DMS 273 (cell line): ENCODE measurements around the gene KLF17.

Experiments
- DNase-seq: peaks from one replicate; lab custom pipeline; 2025; ENCODE audit not compliant: unreplicated experiment; lab: John Stamatoyannopoulos, UW

Gene KLF17

DNA sequence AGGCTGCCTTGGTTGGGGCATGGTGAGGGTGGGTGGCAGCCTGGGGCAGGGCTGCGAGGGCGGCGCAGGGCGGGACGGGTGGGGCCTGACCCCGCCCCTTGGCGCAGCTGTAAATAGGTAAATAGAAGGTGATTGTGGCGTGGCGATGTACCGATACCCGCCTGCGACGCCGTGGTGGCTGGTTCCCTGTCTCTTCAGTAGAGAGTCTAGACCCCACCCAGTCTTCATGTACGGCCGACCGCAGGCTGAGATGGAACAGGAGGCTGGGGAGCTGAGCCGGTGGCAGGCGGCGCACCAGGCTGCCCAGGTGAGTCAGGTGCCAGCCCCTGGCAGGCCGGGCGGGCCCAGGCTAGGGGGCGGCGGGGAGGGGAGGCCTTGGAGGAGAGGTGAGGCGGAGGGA, at the start of gene KLF17:
KLF17 (plus strand) TSS at position 140 of the 400 bp plus-strand sequence; CDS start at position 227, 87 bp downstream.
- DNase-seq: no peak

DNA sequence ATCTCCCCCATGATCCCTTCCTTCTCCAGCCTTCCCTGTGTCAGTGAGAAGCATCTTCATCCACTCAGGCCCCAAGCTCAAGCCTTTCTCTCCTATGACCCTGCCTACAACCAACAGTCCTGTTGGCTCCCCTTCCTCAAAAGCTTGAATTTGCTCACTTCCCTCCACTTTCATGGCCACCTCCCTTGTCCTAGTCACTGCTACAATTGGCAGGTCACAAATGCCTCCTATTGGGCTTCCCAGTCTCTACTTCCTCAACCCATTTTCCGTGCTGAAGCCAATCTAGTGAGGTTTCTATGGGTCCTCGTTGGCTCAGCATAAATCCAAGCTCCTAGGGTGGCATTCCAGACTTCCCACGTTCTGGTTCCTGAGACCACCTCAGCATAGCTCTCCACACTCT, 47.2 kb upstream of the KLF17 start:
- DNase-seq: no peak

DNA sequence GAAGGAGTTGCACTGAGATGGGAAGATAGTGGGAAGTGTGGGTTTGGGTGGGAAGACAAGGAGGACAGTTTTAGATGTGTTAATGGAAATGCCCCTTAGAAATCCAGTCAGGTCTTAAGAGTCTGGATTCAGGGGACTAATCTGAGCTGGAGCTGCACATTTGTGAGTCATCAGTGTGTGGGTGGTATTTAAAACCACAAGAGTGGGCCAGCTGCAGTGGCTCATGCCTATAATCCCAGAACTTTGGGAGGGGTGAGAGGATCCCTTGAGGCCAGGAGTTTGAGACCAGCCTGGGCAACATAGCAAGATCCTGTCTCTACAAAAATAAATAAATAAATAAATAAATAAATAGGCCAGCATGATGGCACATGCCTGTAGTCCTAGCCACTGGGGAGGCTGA, 46.4 kb upstream of the KLF17 start:
- DNase-seq: peak; percentile 24

- DNase-seq: no peak
Observed at GRCh38 chr1:44072821-44073220, 45.8 kb upstream of the KLF17 start.

- no peak for DNase-seq
Observed at GRCh38 chr1:44073528-44073927, 45.1 kb upstream of the KLF17 start.

DNA sequence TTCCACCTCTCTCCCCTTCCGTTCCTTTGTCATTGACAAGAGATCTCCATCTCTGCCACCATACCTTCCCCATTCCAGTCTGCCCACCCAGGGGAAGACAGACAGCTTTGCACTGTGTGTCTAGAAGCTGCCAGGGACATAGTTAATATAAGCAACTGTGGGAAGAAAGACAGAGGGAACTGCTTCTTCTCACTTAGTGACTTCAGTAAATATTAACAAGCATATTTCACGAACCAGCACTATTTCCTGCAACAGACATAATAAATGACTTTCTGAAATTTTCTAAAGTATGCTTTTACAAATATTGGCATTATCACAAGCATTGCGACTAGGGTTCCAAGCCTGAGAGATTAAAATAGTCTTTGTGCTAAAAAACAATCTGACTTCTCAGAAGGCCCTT, 44.2 kb upstream of the KLF17 start:
- no peak for DNase-seq

DNA sequence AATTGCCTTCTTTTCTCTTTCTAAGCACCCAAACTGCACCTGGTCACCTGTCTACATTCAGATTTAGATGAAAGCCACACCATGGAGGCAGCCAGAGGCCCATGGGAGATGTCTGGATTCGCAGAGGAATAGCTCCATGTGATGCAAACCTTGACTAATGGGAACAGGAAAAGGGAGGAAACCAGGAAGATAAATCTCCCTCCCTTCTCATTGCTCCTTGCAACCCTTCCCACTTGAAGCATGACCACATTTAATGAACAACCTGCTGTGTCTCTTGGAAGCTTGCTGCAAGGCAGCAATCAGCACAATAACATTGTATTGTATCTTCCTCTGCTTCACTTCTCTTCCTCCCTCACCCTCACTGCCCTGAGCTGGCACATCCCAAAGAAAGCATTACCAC, 42.6 kb upstream of the KLF17 start:
- no peak for DNase-seq

DNA sequence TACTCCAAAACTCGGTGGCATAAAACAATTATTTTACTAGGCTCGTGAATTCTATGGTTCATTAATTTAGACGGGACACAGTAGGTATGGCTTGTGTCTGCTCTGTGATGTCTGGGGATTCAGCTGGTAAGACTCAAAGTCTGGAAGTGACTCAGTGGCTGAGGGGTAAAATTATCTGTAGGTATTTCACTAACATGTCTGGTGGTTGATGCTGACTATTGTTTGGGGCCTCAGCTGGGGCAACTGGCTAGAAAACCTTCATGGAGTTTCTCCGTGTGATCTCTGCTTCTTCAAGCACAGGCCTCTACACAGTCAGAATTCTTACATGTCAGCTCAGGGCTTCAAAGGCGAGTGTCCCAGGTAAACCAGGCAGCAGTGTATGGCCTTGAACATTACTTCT, 41.2 kb upstream of the KLF17 start:
- no peak for DNase-seq

- DNase-seq: no peak
Observed at GRCh38 chr1:44078104-44078503, 40.5 kb upstream of the KLF17 start.

- no peak for DNase-seq
Observed at GRCh38 chr1:44079566-44079965, 39.1 kb upstream of the KLF17 start.

GRCh38 chr1:44084998-44085675, 33.5 kb upstream of the KLF17 start:
- no peak for DNase-seq

GRCh38 chr1:44086692-44087474, 31.7 kb upstream of the KLF17 start:
- no peak for DNase-seq

GRCh38 chr1:44089371-44090048, 29.1 kb upstream of the KLF17 start:
- no peak for DNase-seq

- peak; percentile 10 for DNase-seq
Observed at GRCh38 chr1:44090429-44091252, 28.0 kb upstream of the KLF17 start.

GRCh38 chr1:44094047-44094446, 24.6 kb upstream of the KLF17 start:
- DNase-seq: no peak

DNA sequence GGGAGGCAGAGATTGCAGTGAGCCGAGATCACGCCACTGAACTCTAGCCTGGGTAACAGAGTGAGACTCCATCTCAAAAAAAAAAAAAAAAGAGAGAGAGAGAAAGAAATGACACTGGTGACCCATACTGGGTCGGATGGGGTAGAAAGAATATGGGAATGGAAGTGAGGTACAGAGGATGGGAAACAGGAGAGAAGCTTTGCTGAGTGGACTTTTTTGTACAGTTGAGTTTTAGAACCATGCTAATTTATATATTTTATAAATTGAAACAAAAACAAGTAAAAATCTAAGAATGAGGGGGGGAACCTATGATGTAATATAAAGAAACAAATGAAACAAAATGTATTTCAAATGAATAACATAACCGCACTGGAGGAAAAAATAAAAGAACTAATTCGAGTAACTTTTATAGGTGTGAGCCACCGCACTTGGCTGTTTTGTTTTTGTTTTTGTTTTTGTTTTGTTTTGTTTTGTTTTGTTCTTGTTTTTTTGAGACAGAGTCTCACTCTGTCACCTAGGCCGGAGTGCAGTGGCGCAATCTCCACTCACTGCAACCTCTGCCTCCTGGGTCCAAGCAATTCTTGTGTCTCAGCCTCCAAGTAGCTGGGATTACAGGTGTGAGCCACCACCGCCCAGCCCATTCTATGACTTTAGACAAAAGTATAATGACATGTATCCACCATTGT, 18.3 kb upstream of the KLF17 start:
- DNase-seq: no peak

GRCh38 chr1:44101328-44101727, 17.3 kb upstream of the KLF17 start:
- no peak for DNase-seq

GRCh38 chr1:44103270-44104131, 15.1 kb upstream of the KLF17 start:
- DNase-seq: peak; percentile 28

- DNase-seq: no peak
Observed at GRCh38 chr1:44105810-44106209, 12.8 kb upstream of the KLF17 start.

DNA sequence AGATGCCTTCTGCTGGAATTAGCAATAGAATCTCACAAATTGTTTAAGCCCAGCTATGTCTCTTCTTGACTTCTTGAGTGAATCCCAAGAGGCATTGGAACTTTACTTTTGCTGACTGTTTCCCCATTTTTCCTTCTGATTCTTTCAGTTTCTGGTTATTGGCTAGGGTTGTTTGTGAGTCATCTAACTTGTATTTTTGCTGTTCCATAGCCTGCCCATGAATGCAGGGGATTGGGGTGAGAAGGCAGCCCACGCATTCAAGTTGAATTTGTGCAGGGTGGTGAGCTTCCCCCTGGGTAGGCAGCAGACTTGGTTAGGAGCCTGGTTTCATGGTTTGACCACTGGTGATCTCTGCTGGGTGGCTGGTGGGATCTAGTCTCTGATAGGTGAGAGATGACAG, 10.4 kb upstream of the KLF17 start:
- DNase-seq: no peak
